Fibroblast of skin of scalp (primary cell): ENCODE results near the gene BAIAP3.
A peak's percentile ranks its signal among the peaks of the same experiment; 100 is the strongest.

ENCODE experiments used
- DNase-seq: peaks from one replicate; pipeline ENCODE4 v3.0.0-alpha.2; 2013

Gene BAIAP3

GRCh38 chr16:1299012-1299867 lies 34.2 kb upstream of the BAIAP3 start:
- no peak for DNase-seq

GRCh38 chr16:1299868-1300203 lies 33.6 kb upstream of the BAIAP3 start:
- DNase-seq = no peak

GRCh38 chr16:1300664-1301476 lies 32.6 kb upstream of the BAIAP3 start:
- peak; percentile 36 for DNase-seq

DNA sequence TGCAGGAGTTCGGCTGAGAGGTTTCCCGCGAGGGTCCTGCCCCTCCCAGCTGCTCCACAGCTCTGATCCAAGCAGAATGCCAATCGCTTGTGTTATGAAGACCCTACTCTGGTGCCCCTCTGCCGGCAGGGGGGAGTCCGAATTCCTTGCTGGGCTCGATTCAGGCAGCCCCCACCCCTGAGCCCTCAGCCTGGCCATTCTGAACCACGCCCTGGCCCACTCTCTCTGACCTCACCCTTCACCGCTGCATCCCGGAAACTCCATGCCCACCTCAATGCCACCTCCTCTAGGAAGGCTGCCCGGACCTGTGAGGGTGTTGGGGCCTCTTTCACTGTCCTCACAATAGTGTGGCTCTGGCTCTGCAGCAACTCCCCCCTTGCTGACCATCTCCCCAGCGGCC lies 31.9 kb upstream of the BAIAP3 start:
- no peak for DNase-seq

DNA sequence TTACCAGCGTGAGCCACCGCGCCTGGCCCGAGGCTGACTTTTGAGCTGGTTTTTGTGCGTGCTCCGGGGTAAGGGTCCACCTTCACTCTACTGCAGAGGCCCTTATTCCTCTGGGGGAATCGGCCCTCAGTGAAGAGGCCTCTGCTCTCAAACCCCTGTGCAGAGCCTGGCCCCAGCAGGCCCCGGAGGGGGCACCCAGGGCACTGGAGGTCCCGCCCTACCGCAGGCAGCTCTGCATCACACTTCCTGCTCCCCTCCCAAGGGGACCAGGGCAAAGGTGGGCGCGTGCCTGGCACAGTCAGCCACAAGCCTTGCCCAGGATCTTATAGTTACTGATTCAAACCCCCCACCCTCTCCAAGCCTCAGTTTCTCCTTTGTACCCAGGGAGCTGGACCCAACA lies 27.6 kb upstream of the BAIAP3 start:
- no peak for DNase-seq

- DNase-seq = no peak
Measured at GRCh38 chr16:1306334-1306733, 27.1 kb upstream of the BAIAP3 start.

GRCh38 chr16:1308036-1308976 lies 25.1 kb upstream of the BAIAP3 start:
- DNase-seq = no peak

DNA sequence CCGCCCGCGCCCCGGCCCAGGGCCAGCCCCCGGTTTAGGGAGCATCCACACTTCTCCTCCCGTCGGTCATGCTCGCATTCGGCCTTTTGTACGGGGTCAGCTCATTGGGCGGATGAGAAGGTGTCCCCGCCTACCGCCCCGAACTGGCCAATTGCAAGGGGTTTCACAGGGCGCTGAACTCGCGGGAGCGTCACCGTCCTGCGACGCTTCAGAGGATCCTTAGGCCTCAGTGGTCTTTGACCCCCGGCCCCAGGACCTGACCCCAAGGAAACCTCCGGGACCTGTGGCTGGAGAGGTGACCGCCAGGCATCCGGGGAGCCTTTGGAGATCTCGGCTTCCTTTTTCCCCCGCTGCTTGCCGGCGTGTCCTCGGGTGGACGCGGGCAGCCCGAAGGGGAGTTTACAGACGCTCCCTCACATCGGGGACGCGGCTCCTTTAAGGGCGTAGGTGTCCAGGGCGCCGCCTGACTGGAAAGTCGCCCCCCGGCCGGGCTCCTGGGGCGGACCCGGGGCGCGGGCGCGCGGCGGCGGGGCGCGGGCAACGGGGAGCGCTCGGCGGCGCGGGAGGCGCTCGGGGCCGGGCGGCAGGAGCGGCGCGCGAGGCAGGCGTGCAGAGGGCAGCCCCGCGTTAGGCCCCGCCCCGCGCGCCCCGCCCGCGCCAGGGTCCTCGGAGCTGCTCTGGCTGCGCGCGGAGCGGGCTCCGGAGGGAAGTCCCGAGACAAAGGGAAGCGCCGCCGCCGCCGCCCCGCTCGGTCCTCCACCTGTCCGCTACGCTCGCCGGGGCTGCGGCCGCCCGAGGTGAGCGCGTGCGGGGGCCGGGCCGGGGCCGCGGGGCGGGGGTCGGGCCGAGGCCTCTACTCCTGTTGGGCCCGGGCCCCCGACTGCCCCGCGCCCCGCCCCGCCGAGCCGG lies 24.2 kb upstream of the BAIAP3 start, which contains the start of gene UBE2I:
Gene UBE2I (plus strand): TSS at position 660 of the 909 bp plus-strand sequence. CDS start 4,395 bp downstream, outside the sequence.
- peak; percentile 99 for DNase-seq

DNA sequence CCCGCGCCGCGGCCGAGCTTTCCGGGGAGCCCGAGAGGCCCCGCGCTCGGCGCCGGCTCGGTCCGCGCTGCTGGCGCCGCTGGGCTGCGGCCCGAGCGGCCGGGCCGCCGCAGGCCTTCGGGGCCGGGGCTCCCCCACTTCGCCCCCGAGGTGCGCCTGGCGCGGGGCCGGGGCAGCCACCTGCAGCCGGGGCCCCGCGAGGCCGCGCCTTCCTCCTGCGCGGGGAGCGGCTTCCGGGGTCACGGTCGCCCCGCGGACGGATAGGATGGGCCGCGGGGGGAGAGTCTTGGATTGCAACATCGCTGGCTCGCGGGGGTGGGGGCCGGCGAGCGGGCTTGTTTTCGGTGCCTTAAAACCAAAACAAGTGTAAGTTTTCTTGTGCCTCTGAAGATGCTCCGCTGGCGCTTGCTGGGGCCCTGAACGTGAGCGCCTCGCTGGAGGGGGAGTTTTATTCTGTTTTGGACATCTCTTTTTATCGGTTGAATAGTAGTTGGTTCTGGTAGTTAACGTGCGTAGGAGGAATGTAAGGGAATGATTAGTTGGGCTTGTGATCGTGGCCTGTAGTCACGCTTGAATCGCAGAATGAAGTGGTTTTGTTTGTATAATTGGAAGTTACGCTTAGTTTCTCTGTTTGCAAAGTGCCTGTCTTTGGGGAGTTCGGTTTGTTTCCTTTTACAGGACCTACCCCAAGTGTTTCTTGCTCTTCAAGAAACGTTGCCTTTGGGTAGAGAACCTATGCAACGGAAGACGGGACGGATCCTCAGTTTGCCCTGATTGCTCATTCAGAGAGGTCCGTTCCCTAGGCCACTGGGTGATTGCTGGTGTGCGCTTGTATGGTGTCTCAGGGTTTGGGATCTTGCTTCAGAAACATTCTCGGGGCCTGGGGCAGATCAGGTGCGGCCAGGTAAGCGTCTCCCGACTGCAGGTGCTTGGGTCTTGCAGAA lies 23.3 kb upstream of the BAIAP3 start:
- DNase-seq = no peak

DNA sequence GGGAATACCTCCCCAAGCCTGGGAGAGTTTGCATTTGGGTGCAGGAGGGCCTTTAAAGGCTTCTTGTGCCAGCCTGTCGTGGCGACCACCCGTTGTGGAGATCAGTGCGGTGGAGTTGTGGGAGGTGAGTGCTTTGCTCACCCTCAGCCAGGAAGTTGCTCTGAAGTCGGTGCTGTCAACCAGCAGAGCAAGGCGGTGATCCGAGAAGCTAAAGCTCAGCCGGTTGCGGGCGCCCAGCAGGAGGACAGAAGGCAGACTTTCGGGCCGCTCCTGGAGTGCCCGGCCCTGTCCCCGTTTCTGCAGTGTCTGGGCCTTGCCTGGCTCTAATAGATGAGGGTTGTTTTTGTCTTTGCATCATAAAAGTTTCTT lies 22.6 kb upstream of the BAIAP3 start:
- DNase-seq = no peak

- no peak for DNase-seq
Measured at GRCh38 chr16:1311212-1311737, 22.2 kb upstream of the BAIAP3 start.

GRCh38 chr16:1311738-1312466 lies 21.5 kb upstream of the BAIAP3 start:
- no peak for DNase-seq

GRCh38 chr16:1312467-1312816 lies 21.0 kb upstream of the BAIAP3 start:
- DNase-seq = no peak

DNA sequence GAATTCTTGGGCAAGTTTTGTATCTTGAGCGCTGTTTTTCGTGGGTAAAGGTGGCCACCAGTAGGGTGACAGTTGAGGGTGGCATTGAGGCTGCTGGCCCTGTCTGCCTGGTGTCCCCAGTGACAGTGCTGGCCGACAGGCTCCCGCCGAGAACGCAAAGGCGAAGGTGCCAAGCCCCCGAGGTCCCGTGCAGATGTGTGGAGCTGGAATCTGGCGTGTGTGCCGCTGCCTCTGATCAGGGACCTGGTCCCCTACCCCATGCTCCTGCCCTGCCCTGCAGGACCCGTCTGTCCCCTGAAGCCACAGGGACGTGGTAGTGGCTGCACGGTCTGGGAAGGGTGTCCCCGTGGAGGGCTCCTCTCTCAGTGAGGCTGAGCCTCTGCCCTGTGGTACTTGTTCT lies 20.5 kb upstream of the BAIAP3 start:
- DNase-seq = no peak

- no peak for DNase-seq
Measured at GRCh38 chr16:1313721-1314369, 19.6 kb upstream of the BAIAP3 start.

DNA sequence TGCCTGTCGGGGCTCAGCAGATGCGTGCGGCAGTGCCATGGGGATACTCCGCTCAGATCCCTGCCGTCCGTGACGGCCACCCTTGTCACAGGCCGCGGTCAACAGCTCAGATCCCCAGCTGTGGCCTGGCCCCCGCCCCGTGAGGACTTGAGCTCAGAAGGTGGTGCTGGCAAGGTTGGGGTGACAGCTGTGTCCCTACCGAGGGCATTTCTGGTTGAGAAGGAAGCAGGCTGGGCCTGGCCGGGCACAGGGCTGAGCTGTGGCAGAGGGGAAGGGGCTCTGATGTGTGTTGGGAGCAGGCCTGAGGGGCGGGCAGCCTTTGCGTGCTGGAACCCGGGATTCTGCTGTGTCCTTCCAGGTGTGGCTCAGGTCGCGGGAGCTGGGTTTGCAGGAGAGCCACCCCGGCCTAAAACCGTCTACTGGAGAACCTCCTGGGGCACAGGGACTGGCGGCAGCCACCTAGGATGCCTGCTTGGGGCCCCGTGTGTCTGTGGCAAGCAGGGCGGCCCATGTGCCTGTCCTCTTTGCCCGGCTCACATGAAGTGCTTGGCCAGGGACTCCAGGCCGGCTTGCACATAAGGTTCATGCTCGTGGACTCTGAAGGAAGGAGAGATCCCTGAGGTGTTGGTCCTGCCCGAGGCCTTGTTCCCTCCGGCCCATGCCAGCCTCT lies 18.9 kb upstream of the BAIAP3 start:
- no peak for DNase-seq

DNA sequence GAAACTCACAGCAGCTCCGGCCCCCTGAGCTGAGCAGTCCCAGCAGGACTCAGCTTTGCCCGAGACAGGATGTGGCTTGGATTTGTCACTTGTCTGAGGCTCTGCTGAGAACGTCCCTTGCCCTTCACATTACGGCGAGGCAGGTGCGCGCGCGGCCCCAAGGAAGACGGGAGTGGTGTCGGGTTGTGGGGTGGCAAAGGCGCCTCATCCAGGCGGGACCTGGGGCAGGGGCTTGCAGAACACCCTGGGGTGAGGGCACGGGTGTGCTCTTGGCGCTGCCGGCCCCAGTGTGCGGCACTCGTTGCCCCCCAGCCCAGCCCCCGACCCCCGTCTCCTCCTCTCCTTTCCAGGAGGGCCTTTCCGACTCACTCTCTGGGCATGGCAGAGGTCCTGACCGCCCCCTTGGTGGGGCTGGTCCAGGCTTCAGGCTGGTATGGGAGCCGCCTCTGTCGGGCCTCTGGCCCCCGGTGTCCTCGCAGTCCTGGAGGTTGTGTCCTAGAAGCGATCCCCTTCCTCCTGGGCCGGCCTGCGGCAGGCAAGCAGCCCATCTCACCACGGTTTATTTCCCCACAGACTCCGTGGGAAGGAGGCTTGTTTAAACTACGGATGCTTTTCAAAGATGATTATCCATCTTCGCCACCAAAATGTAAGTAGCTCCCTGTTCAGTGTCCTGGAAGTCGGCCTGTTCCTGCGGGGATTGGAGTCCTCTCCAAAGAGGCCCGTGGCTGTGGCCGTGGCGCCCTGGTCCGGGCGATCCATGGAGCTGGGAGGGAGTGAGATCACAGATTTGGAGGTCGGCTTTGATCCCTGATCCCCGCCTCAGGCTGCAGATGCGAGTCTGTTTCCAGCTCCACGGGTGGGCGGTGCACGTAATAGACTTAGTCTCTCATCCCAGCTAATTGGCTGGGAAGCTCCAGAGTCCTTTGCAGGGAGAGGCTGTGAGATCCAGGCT lies 18.1 kb upstream of the BAIAP3 start:
- DNase-seq = no peak
